Superior temporal gyrus (tissue), 1 donor: ENCODE results near the gene TLE6.
A peak's percentile ranks its signal among the peaks of the same experiment; 100 is the strongest.
"Not testable (repeated sequence)": the region's sequence is repeated elsewhere in the genome, so short reads cannot be mapped to it uniquely, and the experiment has no call there.

Experiments
- DNase-seq: peaks from one replicate; pipeline ENCODE4 v3.0.0-alpha.2; 2016; ENCODE audit errors: extremely low spot score

The TLE6 gene

DNA sequence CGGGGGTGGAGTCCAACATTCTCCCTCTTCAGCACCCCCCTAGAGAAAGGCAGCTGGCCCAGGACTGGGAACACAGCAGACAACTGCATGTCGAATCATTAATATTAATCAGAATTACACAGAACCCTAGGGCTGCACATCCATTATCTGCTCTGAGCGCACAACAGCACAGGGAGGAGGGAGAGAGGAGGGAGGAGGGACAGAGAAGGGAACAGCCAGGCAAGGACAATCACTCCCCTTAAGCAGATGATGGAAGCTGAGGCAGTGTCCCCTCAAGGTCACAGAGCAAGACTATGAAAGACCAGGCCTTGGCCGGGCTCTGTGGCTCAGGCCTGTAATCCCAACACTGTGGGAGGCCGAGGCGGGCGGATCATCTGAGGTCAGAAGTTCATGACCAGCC, 25.7 kb downstream of the TLE6 start:
- DNase-seq, result no peak

DNA sequence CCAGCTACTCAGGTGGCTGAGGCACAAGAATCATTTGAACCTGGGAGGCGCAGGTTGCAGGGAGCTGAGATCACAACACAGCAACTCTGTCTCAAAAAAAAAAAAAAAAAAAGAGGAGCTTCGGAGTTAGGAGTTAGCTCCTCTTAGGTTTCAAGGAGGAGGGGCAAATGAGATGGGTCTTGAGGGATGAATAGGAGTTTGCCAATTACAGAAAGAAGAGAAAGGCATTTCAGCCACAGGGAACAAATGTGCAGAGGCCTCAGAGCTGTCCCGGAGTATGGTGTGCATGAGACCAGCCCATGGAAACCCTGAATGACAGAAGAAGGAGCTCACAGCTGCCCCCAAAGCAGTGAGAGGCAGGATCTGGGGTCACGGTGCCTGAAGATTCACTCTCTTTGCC, 27.2 kb downstream of the TLE6 start:
- no peak for DNase-seq

- no peak for DNase-seq
Observed at GRCh38 chr19:3005345-3005744, 28.0 kb downstream of the TLE6 start.

- no peak for DNase-seq
Observed at GRCh38 chr19:3006075-3006767, 28.9 kb downstream of the TLE6 start.

GRCh38 chr19:3007975-3008374, 30.6 kb downstream of the TLE6 start:
- DNase-seq, result no peak

GRCh38 chr19:3008994-3009393, 31.6 kb downstream of the TLE6 start:
- DNase-seq, result no peak

DNA sequence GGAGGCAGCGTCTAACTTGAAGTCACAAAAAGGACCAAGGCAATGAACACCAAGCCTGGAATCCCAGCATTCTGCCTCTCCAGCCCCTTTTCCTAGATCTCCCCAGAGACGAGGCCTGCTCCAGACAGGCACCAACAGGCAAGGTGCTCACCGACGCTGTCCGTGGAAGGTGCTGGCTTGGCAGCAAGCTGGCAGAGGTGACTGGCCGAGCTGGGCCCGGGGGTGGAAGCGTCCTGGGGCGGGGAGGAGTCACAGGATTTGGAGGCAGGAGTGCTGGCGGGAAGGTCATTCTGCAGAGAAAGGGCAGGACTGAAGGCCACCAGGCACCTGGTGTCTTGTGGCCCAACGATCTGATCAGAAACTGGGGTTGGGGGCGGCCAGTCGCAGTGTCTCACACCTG, 33.5 kb downstream of the TLE6 start:
- no peak for DNase-seq

DNA sequence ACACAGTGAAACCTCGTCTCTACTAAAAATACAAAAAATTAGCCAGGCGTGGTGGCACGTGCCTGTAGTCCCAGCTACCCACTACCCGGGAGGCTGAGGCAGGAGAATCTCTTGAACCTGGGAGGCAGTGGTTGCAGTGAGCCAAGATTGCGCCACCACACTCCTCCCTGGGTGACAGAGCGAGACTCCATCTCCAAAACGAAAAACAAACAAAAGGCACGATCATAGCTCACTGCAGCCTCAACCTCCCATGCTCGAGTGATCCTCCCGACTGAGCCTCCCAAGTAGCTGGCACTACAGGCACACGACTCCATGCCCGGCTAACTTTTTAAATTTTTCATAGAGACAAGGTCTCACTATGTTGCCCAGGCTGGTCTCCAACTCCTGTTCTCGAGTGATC, 34.7 kb downstream of the TLE6 start:
- DNase-seq, result not testable (repeated sequence)

DNA sequence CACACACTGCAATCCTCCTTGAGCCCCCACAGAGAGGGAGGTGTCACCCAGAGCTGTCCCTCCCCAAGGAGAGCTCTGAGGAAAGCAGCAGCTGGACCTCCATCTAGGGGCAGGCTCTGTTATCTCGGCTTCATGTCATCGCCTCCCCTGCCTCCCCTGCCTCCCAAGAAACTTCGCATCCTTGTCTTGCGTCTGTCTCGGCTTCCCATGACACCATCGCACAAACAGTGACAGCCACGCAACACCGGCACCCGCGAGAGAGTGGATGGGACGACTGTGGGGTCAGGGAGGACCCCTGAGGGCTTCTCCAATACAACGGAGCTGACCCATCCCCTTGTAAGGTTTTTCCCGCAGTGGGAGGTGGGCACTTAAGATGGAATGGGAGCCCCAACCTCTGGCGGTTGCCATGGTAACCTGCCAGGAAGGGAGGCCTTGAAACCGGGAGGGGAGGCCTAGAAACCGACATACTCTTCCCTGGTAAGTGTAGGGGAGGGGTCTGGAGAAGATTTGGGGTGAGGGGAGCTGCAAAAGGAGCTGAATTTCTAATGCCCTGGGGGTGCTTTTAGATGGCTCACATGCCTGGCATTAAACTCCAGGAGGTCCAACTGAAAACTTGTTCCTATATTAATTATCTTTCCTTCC, 35.4 kb downstream of the TLE6 start:
- no peak for DNase-seq

DNA sequence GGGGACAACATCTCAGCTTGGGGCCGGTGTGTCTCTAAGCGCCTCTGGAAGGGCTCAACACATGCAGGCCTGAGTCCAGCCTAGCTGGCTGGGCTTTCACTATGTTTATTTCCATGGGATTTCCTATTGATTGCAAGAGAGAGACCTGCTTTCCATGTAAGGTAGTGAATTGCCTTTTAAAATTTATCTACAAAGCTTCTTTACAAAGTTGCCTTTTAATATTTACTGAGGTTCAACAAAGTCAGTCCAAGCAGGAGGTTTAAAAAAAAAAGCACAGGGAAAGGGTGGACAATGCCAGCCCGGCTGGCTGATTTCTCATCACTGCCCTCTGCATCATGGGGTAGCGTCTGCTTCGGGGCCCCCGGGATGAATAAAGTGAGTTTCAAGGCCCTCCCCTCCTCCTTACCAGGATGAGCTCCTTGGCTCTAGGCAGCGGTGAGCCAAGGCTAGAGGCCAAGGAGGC, 35.9 kb downstream of the TLE6 start:
- DNase-seq, result no peak

- DNase-seq, result no peak
Observed at GRCh38 chr19:3014135-3014534, 36.8 kb downstream of the TLE6 start.

- no peak for DNase-seq
Observed at GRCh38 chr19:3015126-3016057, 38.0 kb downstream of the TLE6 start.

- DNase-seq, result no peak
Observed at GRCh38 chr19:3017923-3018322, 40.6 kb downstream of the TLE6 start.

DNA sequence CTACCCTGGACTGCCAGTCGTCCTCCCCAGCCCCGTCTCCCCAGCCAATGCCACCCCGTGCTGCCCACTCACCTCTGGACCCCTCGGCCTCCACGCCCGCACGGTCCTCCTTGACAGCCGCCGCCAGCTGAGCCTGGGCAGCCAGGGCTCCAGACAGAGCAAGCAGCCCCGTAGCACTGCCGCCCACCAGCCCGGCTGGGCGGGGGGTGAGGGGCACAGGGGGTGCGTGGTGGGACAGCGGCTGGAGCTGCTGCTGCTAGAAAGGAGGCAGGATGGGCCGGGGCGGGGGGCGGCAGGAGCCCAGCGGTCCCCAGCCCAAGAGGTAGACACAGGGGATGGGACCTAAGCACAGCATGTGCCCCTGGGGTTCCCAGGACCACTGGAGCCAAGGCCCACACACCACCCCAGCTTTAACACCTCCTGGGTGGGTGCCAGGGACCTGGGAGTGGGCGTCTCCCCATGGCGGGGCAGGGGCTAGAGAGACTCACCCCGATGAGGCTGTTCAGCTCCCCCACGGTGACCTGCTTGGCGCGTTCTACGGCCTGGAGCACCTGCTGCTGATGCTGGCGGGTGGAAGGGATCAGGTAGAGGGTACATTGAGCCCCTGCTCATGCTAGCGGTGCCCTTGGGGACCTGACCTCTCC, 42.0 kb downstream of the TLE6 start:
- no peak for DNase-seq

GRCh38 chr19:3020321-3020960, 43.1 kb downstream of the TLE6 start:
- peak; percentile 38 for DNase-seq

DNA sequence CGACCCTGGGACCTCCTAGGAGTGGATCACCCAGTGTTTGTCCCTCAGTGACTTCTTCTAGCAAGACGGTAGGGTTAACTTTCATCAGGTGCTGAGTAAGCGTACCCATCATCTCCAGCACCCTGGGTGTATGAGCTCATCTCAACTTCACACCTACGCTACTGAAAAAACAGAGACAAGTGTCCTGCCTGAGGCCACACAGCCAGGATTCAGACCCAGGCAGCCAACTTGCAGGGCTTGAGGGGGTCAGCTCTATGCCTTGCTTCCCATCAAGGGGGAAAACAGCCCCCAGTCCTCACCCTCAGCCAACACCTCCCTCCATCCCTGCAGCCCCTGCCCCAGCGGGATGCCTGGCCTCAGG, 47.1 kb downstream of the TLE6 start:
- DNase-seq, result no peak

- no peak for DNase-seq
Observed at GRCh38 chr19:3024870-3025548, 47.6 kb downstream of the TLE6 start.

DNA sequence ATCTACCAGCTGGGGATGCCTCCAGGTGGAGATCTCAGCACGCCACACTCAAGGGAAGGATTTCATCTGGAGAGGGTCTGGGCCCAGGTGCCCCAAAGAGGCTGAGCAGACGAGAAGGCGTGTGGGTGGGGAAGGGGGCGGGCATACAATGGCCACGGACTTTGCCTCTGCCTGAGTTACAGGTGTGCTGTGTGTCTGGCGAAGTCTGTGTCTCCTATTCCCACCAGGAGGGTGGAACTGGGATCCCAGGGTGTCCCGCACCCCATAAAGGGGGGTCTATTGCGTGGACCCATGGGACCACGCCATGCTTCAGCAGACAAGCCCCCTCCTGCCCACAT, 48.2 kb downstream of the TLE6 start:
- DNase-seq, result no peak

DNA sequence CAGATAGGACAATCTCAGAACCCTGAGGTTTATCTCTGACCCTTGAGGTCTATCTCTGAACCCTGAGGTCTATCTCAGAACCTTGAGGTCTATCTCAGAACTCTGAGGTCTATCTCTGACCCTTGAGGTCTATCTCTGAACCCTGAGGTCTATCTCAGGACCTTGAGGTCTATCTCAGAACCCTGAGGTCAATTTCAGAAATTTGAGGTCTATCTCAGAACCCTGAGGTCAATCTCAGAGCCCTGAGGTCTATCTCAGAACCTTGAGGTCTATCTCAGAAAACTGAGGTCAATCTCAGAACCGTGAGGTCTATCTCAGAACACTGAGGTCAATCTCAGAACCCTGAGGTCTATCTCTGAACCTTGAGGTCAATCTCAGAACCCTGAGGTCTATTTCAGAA, 49.4 kb downstream of the TLE6 start:
- DNase-seq, result no peak

GRCh38 chr19:3027292-3027691, 49.9 kb downstream of the TLE6 start:
- no peak for DNase-seq

DNA sequence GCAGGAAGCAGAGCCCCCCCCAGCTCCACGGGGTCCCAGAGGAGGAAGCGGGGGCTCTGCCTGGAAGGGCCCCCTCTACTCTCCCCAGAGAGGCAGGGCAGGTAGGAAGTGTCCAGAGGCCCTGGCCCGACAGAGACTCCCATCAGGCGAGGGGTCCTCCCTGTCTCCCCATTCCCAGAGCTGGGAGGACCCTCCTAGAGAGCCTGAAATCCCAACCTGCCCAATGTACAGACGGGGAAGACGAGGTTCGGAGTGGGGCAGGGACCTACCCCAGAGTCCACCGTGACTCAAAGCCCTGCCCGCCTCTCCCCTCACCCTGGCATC, 50.6 kb downstream of the TLE6 start:
- DNase-seq, result no peak
